Neural progenitor cell (in vitro differentiated cells): Measurements from ENCODE around the gene NGLY1. TPM values are rescaled to one million over a fixed set of nuclear protein-coding genes. Genes with fewer than 3 reads are reported as not detected.

Experiments used
- DNase-seq: peaks from one replicate; pipeline ENCODE4 v3.0.0-alpha.2; 2016; ENCODE audit warnings: low spot score
- H2AFZ ChIP-seq: fragments of 200-600 bp; sonication (generic); replicated peaks from 2 replicates; pipeline ENCODE4 v1.6.1; 2016; ENCODE audit warnings: antibody characterized with exemption
- H3F3A ChIP-seq: fragments of 200-600 bp; sonication (generic); 2 replicates; pipeline ENCODE4 v1.6.1; 2016; ENCODE audit warnings: antibody characterized with exemption, low read depth
- H3K27ac ChIP-seq: fragments of 200-600 bp; sonication (generic); 2 replicates; pipeline ENCODE4 v1.5.1; 2016; ENCODE audit warnings: mild to moderate bottlenecking
- H3K27me3 ChIP-seq: fragments of 200-600 bp; sonication (generic); 2 replicates; pipeline ENCODE4 v1.6.1; 2016; ENCODE audit warnings: mild to moderate bottlenecking, moderate library complexity
- H3K36me3 ChIP-seq: fragments of 200-600 bp; sonication (generic); 2 replicates; pipeline ENCODE4 v1.5.1; 2016
- H3K4me1 ChIP-seq: fragments of 200-600 bp; sonication (generic); 2 replicates; pipeline ENCODE4 v1.6.1; 2016; ENCODE audit warnings: mixed run types
- H3K4me2 ChIP-seq: fragments of 200-600 bp; sonication (generic); 2 replicates; pipeline ENCODE4 v1.6.1; 2016
- H3K4me3 ChIP-seq: fragments of 200-600 bp; sonication (generic); 2 replicates; pipeline ENCODE4 v1.5.1; 2016
- H3K79me2 ChIP-seq: fragments of 200-600 bp; sonication (generic); 2 replicates; pipeline ENCODE4 v1.6.1; 2016; ENCODE audit warnings: low read depth
- H3K9ac ChIP-seq: fragments of 200-600 bp; sonication (generic); 2 replicates; pipeline ENCODE4 v1.6.1; 2016
- H3K9me3 ChIP-seq: fragments of 200-600 bp; sonication (generic); 2 replicates; pipeline ENCODE4 v1.5.1; 2016; ENCODE audit warnings: low read depth
- H4K20me1 ChIP-seq: fragments of 200-600 bp; sonication (generic); 2 replicates; pipeline ENCODE4 v1.6.1; 2016; ENCODE audit warnings: low read depth
- H3K27ac Mint-ChIP-seq: 3 replicates; pipeline ENCODE4 v1.8.0; 2021; ENCODE audit warnings: mixed read lengths
- H3K27me3 Mint-ChIP-seq: 2 replicates; pipeline ENCODE4 v1.8.0; 2022; ENCODE audit warnings: low read depth, mild to moderate bottlenecking, inconsistent platforms, moderate library complexity, mixed read lengths; ENCODE audit not compliant: insufficient read depth
- H3K36me3 Mint-ChIP-seq: 3 replicates; pipeline ENCODE4 v1.8.0; 2021; ENCODE audit warnings: mixed read lengths
- H3K4me1 Mint-ChIP-seq: 3 replicates; pipeline ENCODE4 v1.8.0; 2021; ENCODE audit warnings: mixed read lengths
- H3K4me3 Mint-ChIP-seq: 3 replicates; pipeline ENCODE4 v1.8.0; 2021; ENCODE audit warnings: mild to moderate bottlenecking, moderate library complexity, mixed read lengths
- H3K9me3 Mint-ChIP-seq: 3 replicates; pipeline ENCODE4 v1.8.0; 2020; ENCODE audit warnings: mixed read lengths
- CTCF ChIP-seq: fragments of 200-600 bp; sonication (generic); IDR thresholded peaks from 2 replicates; pipeline ENCODE4 v1.5.1; 2017; ENCODE audit warnings: antibody characterized with exemption, mild to moderate bottlenecking
- EZH2 ChIP-seq: fragments of 200-600 bp; sonication (generic); IDR thresholded peaks from 2 replicates; pipeline ENCODE4 v1.6.1; 2017; ENCODE audit warnings: antibody characterized with exemption, mild to moderate bottlenecking, moderate library complexity
- EZH2phosphoT487 ChIP-seq: fragments of 200-600 bp; sonication (generic); IDR thresholded peaks from 2 replicates; pipeline ENCODE4 v1.6.1; 2017; ENCODE audit warnings: antibody characterized with exemption
- total RNA-seq: library from RNA; depleted of rRNA; stranded (reverse); fragments of >200 nt; gene quantifications from 2 replicates; pipeline ENCODE4 v1.2.3, GENCODE V29; 2015; ENCODE audit warnings: low replicate concordance

NGLY1 gene
- total RNA-seq, 1 donor from 2014 or later, result 45.0 TPM

DNA sequence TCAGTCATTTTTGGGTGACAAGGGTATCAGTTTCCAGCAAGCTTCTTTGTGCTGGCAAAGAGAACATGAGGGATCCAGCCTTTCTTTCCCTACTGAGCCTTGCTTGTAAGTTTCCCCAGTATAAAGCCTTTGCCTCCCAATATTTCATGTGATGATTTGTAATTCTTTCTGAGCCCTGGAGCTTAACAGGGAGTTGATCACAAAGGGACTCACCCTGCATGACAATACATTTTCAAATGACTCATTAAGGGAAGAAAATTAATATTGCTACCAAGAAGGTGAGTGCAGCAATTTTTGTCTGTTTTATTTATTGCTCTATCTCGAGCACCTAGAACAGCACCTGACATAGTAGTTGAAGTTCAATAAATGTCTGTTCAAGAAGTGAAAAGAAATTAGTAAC is 34.4 kb upstream of the NGLY1 start:
- no peaks in the 10 kb centered on the region for H3F3A ChIP-seq
- no peaks in the 10 kb centered on the region for H3K27me3 ChIP-seq
- no peak overlapping the region for H3K4me3 ChIP-seq
- H3K4me1 ChIP-seq, result no peaks in the 10 kb centered on the region
- H3K9me3 ChIP-seq, result no peaks in the 10 kb centered on the region
- no peak overlapping the region for H2AFZ ChIP-seq
- no peak overlapping the region for H3K9ac ChIP-seq
- Mint-ChIP-seq H3K27me3 (no peaks in the 10 kb centered on the region), H3K27ac (no peak overlapping the region), H3K9me3 (peaks cover 11% of the 10 kb centered on the region), H3K36me3 (no peaks in the 10 kb centered on the region), H3K4me1 (no peaks in the 10 kb centered on the region), H3K4me3 (no peak overlapping the region)
- no peak for TF ChIP-seq EZH2
- TF ChIP-seq CTCF, result no peak
- TF ChIP-seq EZH2phosphoT487, result no peak
- H3K27ac ChIP-seq, result no peak overlapping the region
- H3K4me2 ChIP-seq, result no peak overlapping the region
- no peaks in the 10 kb centered on the region for H4K20me1 ChIP-seq
- H3K36me3 ChIP-seq, result no peaks in the 10 kb centered on the region
- DNase-seq, result no peak
- H3K79me2 ChIP-seq, result no peaks in the 10 kb centered on the region

GRCh38 chr3:25817107-25817506 is 33.9 kb upstream of the NGLY1 start:
- H3K27me3 Mint-ChIP-seq, result no peaks in the 10 kb centered on the region
- Histone ChIP-seq H3K27me3 (no peaks in the 10 kb centered on the region), H3K27ac (no peak overlapping the region), H3K4me1 (no peaks in the 10 kb centered on the region), H3K9me3 (no peaks in the 10 kb centered on the region), H3K79me2 (no peaks in the 10 kb centered on the region), H4K20me1 (no peaks in the 10 kb centered on the region), H3K9ac (no peak overlapping the region), H3K36me3 (no peaks in the 10 kb centered on the region), H3F3A (no peaks in the 10 kb centered on the region), H3K4me2 (no peak overlapping the region), H3K4me3 (no peak overlapping the region), H2AFZ (no peak overlapping the region)
- TF ChIP-seq CTCF (no peak), EZH2 (no peak), EZH2phosphoT487 (no peak)
- no peaks in the 10 kb centered on the region for H3K4me1 Mint-ChIP-seq
- H3K4me3 Mint-ChIP-seq, result no peak overlapping the region
- H3K27ac Mint-ChIP-seq, result no peak overlapping the region
- no peak for DNase-seq
- peaks cover 11% of the 10 kb centered on the region for H3K9me3 Mint-ChIP-seq
- H3K36me3 Mint-ChIP-seq, result no peaks in the 10 kb centered on the region

- no peaks in the 10 kb centered on the region for H3K36me3 Mint-ChIP-seq
- peaks cover 11% of the 10 kb centered on the region for H3K9me3 Mint-ChIP-seq
- H2AFZ ChIP-seq, result peak overlapping the region; percentile 57
Measured at GRCh38 chr3:25812644-25813043, 29.4 kb upstream of the NGLY1 start.

More at GRCh38 chr3:25812644-25813043, 29.4 kb upstream of the NGLY1 start:
- Histone ChIP-seq H3K79me2 (no peaks in the 10 kb centered on the region), H3K4me3 (no peak overlapping the region), H3K36me3 (no peaks in the 10 kb centered on the region), H3K9ac (no peak overlapping the region), H4K20me1 (no peaks in the 10 kb centered on the region), H3K27ac (no peak overlapping the region), H3K4me1 (no peaks in the 10 kb centered on the region), H3K4me2 (no peak overlapping the region), H3K9me3 (no peaks in the 10 kb centered on the region), H3K27me3 (no peaks in the 10 kb centered on the region), H3F3A (no peaks in the 10 kb centered on the region)
- Mint-ChIP-seq H3K4me3 (no peak overlapping the region), H3K27ac (no peak overlapping the region), H3K4me1 (no peaks in the 10 kb centered on the region), H3K27me3 (no peaks in the 10 kb centered on the region)
- TF ChIP-seq EZH2 (no peak), CTCF (no peak), EZH2phosphoT487 (no peak)
- no peak for DNase-seq
